ENCODE results near the gene DZANK1.
"Not testable (repeated sequence)": the region's sequence is repeated elsewhere in the genome, so short reads cannot be mapped to it uniquely, and the experiment has no call there.

Gene DZANK1

DNA sequence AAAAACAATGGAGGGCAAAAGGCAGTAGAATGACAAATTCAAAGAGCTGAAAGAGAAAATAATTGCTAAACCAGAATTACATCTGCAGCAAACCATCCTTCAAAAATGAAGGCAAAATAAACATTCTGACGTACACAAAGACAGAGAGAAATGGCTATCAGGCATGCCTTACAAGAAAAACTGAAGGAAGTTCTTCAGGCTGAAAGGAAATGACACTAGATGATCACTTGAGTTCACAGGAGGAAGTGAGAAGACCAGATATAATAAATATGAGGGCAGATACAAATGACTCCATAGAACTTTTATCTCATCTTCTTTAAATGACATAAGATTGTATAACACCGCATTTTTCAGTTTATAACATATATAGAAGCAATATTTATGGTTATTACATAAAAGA is 30.0 kb downstream of the DZANK1 start:
- DNase-seq (ENCODE audit: low read depth): no peak

DNA sequence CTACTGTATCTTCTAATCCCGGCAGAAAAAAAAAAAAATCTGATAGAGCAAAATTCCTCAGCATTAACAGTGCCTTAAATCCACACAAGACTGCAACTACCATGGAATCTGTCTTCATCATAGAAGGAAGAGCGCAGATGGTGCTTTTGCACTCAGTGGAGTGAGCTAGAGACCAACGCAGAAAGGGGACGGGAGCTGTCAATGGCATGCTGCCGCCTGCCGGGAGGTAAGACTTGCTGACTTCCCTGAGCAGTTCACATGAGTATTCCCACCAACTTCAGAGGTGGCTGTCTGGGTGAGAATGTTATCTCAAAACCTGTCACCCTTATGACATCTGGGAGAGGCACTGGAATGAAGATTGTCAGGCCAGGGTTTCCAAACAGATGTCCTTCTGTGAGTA is 35.6 kb downstream of the DZANK1 start:
- no peak for DNase-seq (ENCODE audit: low read depth)

GRCh38 chr20:18430172-18430826 is 36.5 kb downstream of the DZANK1 start:
- DNase-seq (ENCODE audit: low read depth): no peak

- no peak for DNase-seq (ENCODE audit: low read depth)
These were observed 38.2 kb downstream of the DZANK1 start for GRCh38 chr20:18428490-18429173.

DNA sequence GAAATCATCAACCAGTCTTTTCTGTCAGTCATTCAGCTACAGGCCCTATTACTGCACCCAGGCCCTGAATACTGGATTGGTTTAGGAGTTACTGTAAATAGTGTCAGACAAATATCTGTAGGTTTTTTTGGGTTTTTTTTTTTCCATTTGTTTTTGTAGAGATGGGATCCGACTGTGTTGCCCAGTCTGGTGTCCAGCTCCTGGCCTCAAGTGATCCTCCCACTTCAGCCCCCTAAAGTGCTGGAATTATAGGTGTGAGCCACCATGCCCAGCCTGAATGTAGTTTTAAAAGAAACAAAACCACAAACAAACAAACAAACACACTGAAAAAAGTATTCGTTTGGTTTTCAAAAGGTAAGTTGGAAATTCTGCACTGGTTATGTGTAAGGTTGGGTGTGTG is 39.6 kb downstream of the DZANK1 start:
- no peak for DNase-seq (ENCODE audit: low read depth)

GRCh38 chr20:18421608-18422007 is 45.2 kb downstream of the DZANK1 start:
- DNase-seq (ENCODE audit: low read depth): no peak

- no peak for DNase-seq (ENCODE audit: low read depth)
These were observed 50.3 kb downstream of the DZANK1 start for GRCh38 chr20:18416486-18416885.

- no peak for DNase-seq (ENCODE audit: low read depth)
These were observed 52.7 kb downstream of the DZANK1 start for GRCh38 chr20:18414140-18414539.

GRCh38 chr20:18412221-18412901 is 54.5 kb downstream of the DZANK1 start:
- DNase-seq (ENCODE audit: low read depth): no peak

- no peak for DNase-seq (ENCODE audit: low read depth)
These were observed 61.0 kb downstream of the DZANK1 start for GRCh38 chr20:18405826-18406225.

DNA sequence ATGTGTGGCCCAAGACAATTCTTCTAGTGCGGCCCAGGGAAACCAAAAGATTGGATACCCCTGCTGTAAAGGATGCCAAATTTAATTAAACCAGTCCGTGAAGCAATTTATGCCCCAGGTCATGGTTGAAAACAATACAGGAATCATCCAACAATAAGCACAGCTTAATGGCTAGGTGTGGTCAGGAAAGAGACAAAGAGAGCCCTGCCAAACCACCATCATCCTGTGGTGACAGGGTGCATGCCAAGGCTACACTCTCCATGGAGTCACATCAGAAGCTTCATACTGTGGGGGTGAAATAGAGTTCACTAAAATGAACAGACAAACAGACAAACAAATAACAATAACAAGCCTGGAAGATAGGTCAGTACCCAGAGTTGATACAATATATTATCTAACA is 62.7 kb downstream of the DZANK1 start:
- DNase-seq (ENCODE audit: low read depth): peak; percentile 7

DNA sequence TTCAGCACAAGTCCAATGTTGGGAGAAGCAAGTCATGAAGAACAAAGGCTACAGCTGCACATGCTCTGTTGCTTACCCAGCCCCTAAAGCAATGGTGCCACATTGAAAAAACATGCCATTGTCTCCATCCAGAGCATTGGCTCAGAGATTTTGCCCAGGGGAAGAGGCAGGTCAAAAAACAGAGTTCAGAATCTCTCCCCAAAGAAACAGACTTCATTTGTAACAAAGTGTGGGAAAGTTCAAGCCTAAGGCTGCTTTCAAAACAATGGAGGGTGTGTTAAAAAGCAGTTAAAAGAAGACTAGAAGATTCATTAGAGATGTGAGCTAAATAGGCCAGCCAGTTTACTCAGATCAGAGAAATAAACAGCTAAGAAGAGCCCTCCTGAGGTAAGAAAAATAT is 63.6 kb downstream of the DZANK1 start:
- no peak for DNase-seq (ENCODE audit: low read depth)

- DNase-seq (ENCODE audit: low read depth): no peak
These were observed 65.5 kb downstream of the DZANK1 start for GRCh38 chr20:18401305-18401704.

DNA sequence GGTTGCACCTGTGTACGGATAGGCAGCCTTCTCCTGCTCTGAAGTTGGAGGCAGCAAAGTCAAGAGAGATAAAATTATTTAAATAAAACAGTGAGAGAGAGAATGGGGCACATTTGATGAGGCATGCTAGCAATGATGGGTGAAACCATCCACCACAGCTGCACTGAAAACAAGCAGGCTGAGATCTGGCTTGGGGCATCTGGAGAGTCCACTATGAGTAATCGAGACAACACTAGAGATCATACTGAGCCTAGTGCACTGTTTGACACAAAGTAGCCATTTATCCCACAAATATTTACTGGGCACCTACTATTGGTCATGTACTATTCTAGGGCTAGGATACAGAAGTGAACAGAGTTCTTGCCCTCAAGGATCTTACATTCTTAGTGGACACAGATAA is 66.4 kb downstream of the DZANK1 start:
- no peak for DNase-seq (ENCODE audit: low read depth)

- DNase-seq (ENCODE audit: low read depth): not testable (repeated sequence)
These were observed 68.1 kb downstream of the DZANK1 start for GRCh38 chr20:18398713-18399112.

DNA sequence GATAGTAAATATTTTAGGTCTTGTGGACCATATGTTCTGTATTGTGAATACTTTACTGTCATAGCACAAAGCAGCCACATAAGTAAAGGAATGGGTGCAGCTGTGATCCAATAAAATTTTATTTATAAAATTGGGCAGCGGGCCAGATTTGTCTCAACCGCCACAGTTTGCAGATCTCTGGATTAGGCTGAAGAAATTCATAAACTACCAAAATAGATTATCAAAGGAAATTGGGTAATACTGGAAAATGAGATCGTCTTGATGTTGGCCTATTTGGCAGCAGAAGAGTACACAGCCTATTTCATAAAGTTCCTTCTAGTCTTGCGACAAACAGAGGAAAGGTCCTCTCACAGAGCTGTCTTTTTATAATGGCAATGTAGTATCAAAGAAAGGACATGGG is 69.8 kb downstream of the DZANK1 start:
- DNase-seq (ENCODE audit: low read depth): peak; percentile 4

- no peak for DNase-seq (ENCODE audit: low read depth)
These were observed 71.3 kb downstream of the DZANK1 start for GRCh38 chr20:18395544-18395943.

DNA sequence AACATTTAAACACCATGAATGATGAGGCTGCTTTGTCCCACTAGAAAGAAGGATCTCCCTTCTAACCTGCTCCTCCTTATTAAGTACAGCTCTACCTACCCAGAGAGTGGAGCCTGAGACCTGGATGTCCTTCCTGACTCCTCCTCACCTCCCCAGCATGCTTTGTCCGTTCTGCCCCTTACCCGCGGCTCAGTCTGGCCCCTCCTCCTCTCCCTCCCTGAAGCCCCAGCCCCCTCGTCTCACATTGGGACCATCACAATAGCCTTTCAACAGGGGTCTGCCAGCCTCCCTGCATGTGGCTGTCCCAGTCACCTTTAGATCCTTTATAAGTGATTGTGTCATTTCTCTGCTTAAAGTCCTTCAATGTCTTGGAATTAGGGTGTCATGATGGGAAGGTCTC is 72.5 kb downstream of the DZANK1 start:
- DNase-seq (ENCODE audit: low read depth): no peak

GRCh38 chr20:18391686-18392085 is 75.1 kb downstream of the DZANK1 start:
- DNase-seq (ENCODE audit: low read depth): no peak

- DNase-seq (ENCODE audit: low read depth): no peak
These were observed 76.6 kb downstream of the DZANK1 start for GRCh38 chr20:18390201-18390600.

DNA sequence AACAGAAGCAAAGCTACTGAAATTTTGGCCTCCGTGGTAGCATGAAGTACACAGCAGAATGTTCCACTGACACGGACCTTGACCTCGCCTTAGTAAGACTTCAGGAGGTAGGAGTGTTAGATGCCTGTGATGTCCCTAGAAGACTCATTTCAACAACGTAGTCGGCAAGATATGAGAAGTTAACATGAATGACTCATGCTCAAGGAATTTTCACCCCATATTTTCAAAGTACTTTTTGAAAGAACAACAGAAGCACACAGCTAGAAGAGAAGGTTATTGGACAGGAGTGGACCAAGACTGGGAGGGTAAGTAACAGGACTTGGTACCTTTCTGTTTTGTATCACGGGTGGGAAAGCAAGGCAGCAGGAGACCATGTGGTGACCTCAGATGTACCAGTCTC is 78.0 kb downstream of the DZANK1 start:
- DNase-seq (ENCODE audit: low read depth): no peak

DNA sequence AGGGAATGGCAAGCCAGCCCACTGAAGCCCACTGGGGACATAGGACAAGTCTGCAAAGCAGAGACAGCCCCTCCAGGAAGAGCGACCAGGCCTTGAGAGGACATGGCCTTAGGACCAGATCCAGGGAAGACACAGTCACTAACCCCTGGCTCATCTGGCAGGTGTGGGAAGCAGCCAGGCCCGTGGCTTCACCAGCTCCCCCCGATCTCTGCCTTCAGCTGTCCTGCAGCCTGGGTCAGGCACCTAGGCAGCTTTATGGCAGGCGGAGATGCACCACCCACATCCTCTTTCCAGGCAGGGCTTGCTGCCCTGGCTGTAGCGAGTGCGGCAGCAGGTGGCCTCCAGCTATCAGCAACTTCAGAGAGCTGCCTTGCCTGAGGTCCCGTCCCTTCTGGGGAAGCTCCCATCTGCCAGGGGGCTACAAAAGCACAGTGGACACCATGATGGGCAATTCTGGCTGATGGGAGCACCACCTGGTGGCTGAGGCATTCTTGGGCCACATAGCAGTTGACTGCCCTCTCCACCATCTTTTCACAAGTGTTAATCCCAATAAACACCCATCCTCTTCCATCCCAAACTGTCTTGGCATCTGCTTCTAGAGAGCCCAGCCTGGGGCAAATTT is 85.8 kb downstream of the DZANK1 start:
- no peak for DNase-seq (ENCODE audit: low read depth)

DNA sequence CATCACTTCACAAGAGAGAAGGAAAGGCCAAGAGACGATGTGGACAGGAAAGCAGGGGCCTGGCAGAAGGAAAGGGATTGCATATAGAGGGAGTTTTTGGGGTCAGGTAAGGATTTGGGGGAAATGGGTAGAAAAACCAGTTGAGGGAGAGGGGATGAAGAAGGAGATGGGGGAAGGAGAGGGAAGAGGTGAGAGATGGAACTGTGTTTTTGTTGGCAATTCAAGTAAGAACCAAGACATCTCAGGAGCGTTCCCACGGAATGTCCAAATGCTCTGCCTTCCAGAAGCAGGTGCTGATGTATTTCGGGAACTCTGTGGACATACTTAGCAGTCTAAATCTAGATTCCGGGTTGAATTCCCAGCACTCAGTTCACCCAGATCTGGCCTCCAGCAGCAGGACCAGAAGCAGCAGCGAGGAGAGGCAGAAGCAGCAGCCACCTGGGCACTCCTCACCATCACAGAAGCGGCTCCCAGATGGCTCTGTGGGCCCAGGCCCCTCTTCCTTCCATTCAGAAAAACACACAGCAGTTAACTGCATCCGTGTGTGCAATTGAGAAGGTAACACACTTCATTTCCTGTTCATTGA is 88.8 kb downstream of the DZANK1 start:
- no peak for DNase-seq (ENCODE audit: low read depth)
